ENCODE measurements around the gene ZFHX3.

Gene ZFHX3

DNA sequence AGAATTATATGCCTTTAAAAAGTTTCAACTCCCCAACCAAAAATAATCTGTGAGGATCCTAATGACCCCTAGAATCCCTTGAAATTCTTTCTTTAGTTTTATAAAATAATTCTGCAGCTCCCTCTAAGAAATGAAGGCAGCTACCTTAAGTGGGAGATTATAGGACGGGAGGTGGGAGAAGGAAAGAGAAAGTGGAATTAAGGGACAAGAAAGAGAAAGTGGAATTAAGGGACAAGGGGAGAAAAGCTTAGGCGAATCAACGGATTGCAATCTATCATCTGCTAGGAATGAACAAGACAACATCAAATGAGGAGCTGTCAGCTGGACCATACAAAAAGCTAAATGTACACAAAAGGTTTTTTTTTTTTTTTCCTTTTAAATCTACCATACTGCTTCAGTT is 262.0 kb downstream of the ZFHX3 start:
- DNase-seq = no peak

DNA sequence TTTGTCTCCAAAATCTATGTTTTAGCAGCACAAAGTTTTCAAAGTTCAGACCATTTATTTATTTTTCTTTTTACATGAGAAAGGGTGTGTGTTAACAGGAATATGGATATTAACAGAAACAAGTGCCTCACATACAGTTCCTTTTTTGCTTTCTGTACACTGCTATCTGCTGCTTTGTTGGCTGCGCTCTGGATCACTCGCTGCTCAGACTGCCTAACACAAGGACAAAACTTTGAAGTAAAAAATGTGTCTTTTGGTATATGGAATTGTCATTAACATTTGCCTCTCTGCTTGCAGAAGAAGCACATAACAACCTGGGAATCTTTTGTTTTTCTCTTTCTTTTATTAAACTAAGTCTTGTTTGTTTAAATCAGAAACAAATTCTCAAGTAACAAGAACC is 262.8 kb downstream of the ZFHX3 start:
- no peak for DNase-seq

DNA sequence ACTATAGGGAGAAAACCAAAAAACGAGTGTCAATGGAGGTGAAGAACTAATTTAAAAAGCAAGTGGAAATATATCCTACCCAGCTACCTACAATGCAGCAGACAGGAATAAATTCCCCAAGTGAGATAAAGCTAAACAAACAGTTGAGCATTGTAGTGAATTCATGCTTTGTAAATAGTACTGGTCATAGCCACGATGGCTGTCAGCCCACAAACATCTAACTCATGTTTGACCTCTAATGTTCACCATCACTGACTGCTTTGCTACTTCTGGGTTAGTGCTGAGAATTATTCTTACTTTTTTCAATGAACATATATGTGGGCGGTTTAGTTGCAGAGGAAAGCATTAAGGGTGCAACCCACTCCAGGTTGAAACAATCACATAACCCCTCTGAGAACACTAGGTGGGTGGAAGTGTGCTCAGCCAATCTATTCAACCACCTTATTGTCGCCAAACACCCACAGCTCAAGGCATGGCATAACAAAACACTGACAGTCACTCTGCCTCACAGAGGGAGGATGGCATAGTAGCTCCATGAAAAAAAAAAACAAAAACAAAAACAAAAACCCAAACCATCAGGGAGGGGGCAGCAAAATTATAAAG is 264.1 kb downstream of the ZFHX3 start:
- no peak for DNase-seq

DNA sequence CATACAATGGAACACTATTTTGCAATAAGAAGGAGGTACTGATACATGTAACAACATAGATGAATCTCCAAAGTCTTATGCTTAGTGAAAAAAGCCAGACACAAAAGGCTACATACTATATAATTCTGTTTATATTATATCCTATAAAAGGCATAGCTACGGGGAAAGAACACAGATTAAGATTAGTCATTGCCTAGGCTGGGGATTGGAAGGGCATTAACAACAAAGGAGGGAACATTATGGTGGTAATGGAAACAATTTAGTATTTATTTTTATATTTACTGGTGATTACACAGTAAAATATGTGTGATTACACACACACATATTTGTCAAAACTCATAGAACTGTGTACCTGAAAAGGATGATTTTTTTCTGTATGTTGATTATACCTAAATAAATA is 278.1 kb downstream of the ZFHX3 start:
- DNase-seq = no peak

DNA sequence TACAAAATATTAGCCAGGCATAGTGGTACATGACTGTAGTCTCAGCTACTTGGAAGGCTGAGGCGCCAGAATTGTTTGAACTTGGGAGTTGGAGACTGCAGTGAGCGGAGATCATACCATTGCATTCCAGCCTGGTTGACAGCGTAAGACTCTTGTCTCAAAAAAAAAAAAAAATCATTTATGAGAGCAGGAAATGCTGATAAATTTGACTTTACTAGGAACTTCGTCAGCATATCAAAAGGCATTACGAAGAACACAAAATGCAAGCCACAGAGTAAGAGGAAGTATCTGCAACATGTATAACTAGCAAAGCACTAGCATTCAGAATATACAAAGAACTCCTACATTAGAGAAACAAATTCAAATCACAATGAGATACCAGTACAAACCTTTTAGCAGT is 279.3 kb downstream of the ZFHX3 start:
- no peak for DNase-seq

DNA sequence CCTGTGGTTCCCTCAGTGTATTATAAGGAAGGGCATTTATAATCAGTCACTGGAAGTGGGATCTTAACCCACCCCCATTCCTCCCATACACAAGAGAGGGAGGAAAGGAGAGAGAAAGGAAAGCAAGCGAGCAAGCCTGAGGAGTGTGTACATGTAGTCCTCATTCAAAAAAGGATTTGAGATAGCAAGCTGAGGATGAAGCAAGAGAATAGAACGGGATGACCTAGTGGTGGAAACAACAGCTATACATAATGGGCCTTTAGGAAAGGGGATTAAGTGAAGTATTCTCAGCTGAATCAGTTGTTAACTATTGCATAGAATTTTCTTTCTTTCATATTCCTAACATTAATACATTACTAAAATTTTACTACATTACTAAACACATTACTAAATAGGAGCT is 281.4 kb downstream of the ZFHX3 start:
- no peak for DNase-seq

DNA sequence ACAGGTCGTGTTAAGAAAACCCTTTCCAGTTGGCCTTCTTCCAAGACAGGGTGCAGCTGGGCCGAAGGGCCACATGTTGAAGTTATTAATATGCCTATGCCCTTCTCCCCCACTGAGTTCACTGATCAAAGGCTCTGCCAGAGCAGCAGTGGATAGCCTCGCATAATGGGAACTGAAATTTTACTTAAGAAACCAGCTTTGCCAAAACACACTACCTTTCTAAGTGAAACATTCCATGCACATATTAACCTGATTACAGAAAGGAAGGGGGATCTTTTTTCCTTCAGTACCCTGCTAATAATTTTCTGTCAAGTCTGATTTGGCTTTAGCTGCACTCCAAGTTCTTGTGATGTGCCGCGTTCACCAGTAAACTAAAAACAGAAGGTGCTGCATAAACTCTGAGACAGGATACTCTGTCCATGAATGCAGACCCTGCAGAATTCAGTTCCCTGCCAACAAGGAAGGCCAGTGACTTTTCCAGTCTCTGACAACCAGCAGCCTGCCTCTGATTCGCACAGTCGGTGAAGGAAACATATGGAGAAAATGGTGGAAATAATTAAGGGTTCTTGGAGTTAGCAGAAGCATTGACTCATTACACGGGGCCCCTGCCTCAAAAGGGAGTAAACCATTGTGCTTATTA is 283.8 kb downstream of the ZFHX3 start:
- DNase-seq = no peak

DNA sequence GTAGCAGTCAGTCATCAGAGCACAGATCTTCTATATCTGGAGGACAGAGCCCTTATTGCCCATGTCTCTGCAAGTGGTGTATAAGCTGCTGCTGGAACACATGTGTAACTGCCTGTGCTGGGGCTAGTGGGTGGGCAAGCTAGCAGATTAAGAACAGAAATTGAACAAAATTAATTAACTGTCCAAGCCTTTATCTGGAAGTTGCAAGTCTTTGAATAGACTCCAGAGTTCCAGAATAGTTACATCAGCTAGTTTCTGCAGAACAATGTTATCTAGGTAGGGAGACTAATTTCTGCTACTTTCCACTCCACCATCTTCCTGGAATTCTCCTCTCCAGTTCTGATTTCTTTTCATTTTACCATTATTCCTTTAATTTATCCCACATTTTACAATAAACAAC is 287.3 kb downstream of the ZFHX3 start:
- DNase-seq = no peak

DNA sequence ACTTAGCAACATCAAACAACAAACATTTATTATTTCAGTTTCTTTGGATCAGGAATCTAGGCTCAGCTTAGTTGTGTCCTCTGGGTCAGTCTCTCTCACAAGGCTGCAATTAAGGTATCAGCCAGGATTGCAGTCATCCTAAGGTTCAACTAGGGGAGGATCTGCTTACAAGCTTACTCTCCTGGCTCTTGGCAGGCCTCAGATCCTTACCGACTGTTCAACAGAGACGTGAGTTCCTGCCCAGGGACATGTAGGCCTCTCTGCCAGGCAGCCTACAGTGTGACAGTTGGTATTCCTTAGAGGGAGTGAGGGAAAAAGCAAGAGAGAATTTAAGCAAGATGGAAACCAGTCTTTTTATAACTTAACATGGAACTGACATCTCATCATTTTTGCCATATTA is 294.0 kb downstream of the ZFHX3 start:
- DNase-seq = no peak

DNA sequence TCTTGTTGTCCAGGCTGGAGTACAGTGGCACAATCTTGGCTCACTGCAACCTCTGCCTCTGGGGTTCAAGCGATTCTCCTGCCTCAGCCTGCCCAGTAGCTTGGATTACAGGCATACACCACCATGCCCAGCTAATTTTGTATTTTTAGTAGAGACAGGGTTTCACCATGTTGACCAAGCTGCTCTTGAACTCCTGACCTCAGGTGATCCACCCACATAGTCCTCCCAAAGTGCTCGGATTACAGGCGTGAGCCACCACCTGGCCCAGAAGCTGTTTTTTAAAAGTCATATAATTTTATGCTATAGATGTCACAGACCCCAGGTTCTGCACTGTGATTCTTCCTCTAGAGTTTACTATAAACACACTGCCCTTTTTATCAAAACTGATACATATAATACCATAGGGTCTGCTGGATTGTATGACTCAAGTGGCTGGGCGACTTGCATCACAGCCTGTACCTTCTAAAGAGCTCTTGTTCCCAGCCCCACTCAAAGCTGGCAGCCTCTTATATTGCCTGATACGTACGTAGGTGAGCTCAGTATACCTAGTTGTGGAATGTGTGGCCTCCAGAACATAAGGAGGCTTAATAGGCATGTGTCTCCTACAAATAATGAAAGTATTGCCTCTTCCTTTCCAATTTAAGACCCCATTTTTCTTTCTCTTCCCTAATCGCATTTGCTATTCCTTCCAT is 295.8 kb downstream of the ZFHX3 start:
- DNase-seq = no peak

DNA sequence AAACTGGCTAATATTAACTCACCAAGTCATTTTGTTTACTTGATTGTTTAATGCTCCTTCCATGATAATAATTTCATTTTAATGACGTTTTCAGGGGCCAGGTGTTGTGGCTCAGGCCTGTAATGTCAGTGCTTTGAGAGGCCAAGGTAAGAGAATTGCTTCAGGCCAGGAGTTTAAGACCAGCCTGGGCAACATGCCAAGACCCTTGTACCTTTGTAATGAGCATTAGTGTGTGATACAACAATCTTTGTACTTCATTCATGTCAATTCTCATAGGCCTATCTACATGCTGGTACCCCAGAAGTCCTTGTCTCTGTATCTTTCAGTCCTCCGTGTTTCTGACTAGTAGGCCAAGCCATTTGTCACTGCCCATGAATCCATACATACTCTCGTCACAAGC is 296.9 kb downstream of the ZFHX3 start:
- DNase-seq = no peak

DNA sequence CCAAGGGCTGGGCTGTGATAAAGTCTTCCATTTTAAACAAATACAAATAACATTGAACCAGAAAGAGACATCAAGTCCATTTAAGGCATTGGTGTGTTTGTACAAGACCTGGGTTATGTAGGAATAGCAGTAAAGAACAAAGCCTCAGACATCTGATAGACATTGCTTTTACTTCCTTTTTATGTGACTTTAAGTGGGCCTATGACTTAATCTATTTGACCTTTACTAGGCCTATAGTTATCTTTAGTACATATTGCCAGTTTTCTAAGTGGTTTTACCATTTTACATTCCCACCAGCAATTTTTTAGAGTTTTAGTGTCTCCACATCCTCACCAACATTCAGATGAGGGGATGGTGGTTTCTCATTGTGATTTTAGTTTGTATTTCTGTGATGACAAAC is 298.8 kb downstream of the ZFHX3 start:
- DNase-seq = no peak

DNA sequence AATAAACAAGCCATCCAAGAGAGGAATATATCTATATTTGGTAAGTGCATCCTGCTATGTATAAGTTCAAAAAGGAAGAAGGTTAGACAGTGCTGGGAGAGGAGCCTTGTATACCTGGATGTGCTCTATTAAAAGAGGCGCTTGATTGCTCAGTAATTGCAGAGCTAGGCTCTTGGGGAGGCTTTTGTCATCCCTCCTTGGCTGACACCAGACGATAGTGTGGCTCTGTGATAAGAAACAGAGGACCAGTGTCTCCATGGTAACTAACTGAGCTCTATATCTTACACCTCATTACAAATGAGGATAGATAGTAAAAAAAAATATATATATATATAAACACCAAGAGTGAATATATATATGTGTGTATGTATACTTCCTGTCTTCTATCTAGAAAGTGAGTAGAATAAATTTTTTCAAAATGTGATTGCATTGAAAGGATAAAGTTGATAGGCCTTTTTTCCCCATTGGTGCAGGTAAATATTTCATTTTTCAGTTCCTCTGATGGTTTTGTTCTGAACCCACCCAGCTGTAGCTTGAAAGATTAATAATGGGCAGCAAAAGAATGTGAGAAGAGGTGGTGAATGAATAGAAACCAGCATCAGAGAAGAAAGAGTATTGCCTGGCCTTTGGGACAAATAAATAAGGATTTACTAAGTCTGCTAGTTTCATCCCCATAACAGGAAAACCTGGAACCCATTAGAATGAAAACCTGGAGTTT is 303.7 kb downstream of the ZFHX3 start:
- no peak for DNase-seq

DNA sequence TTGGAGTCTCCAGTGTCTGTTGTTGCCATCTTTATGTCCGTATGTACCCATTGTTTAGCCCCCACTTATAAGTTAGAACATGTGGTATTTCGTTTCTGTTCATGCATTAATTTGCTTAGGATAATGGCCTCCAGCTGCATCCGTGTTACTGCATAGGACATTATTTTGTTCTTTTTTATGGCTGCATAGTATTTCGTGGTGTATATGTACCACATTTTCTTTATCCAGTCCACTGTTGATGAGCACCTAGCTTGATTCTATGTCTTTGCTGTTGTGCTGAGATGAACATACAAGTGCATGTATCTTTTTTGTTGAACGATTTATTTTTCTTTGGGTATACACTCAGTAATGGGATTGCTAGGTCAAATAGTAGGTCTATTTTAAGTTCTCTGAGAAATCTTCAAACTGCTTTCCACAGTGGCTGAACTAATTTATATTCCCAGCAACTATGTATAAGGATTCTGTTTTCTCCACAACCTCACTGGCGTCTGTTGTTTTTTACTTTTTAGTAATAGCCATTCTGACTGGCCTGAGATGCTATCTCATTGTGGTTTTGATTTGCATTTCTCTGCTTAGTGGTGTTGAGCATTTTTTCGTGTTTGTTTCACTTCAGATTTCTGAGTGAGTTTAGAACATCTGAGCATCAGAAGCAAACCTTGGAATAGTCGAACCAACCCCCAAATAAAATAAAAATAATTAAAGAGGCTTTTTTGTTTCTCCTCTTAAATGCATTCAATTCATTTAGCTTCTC is 304.7 kb downstream of the ZFHX3 start:
- no peak for DNase-seq

DNA sequence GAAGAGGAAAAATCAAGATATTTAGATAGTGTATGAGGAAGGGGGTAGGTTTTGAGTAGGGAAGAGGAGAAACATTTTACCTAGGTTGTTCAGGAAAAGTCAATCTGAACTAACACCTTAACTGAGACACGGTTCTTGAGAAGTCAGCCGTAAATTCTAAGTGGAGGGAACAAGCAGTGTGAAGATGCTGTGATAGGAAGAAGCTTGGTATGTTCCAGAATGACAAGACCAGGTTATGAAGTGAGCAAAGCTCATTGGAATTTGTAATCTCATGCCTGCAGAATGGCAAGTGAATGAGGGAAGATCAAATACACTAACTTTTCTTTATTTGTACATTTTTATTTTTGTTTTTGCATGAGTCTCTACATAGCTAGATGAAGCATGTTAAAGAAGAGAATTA is 307.6 kb downstream of the ZFHX3 start:
- DNase-seq = no peak

DNA sequence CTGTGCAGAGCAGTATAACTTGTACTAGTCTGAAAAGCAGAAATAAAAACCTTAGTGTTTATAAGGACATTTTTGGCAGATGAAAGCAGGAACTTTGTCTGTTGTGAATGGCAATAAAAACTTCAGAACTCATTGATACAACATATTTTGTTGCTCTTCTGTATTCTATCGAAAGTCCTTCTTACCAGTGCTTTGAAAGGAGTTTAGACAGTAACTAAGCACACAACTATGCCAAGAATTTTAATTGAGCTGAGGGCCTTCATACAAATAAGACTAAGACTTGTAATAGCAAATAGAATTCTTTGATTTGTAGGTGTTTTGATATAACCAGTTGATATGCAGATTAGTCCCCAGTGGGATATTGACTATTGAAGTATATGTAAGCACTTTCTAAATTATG is 308.4 kb downstream of the ZFHX3 start:
- no peak for DNase-seq

DNA sequence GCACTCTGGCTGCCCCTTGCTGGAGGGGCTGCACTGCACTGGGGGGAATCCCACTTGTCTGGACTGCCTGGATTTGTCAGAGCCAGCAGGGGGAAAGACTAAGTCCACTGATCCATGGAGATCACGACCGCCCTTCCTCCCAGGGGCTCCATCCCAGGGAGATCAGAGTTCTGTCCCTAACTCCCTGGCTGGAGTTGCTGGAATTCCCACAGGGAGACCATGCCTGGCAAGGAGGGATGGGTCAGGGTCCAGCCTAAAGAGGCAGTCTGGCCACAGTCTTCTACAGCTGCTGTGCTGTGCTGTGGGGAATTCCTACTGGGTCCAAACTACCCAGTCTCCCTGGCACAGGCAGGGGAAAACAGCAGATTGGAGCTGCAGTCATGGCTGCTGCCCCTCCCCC is 311.9 kb downstream of the ZFHX3 start:
- no peak for DNase-seq
